IPS-18c (cell line): ENCODE results near the gene TSPAN15.

Experiments
- H3K4me3 ChIP-seq: 2 replicates; pipeline ENCODE4 v1.7.0; 2013; ENCODE audit warnings: low read depth, mild to moderate bottlenecking, low read length, moderate library complexity; ENCODE audit not compliant: insufficient read depth
- H3K9me3 ChIP-seq: one replicate; pipeline ENCODE4 v1.6.1; 2013; ENCODE audit warnings: mild to moderate bottlenecking, low read length, moderate library complexity; ENCODE audit not compliant: control insufficient read depth, insufficient read depth

TSPAN15 gene

GRCh38 chr10:69456880-69457693 is 5.8 kb downstream of the TSPAN15 start:
- peaks cover 3% of the 10 kb centered on the region for H3K9me3 ChIP-seq
- H3K4me3 ChIP-seq = no peak overlapping the region

GRCh38 chr10:69457771-69458237 is 6.5 kb downstream of the TSPAN15 start:
- H3K9me3 ChIP-seq = no peaks in the 10 kb centered on the region
- no peak overlapping the region for H3K4me3 ChIP-seq

- no peaks in the 10 kb centered on the region for H3K9me3 ChIP-seq
- no peak overlapping the region for H3K4me3 ChIP-seq
Measured at GRCh38 chr10:69458430-69459100, 7.3 kb downstream of the TSPAN15 start.

GRCh38 chr10:69459101-69459790 is 8.0 kb downstream of the TSPAN15 start:
- Histone ChIP-seq H3K4me3 (no peak overlapping the region), H3K9me3 (no peaks in the 10 kb centered on the region)

- Histone ChIP-seq H3K9me3 (no peaks in the 10 kb centered on the region), H3K4me3 (no peak overlapping the region)
Measured at GRCh38 chr10:69459893-69460575, 8.8 kb downstream of the TSPAN15 start.

- H3K4me3 ChIP-seq = no peak overlapping the region
- no peaks in the 10 kb centered on the region for H3K9me3 ChIP-seq
Measured at GRCh38 chr10:69460576-69461242, 9.4 kb downstream of the TSPAN15 start.

- Histone ChIP-seq H3K4me3 (no peak overlapping the region), H3K9me3 (no peaks in the 10 kb centered on the region)
Measured at GRCh38 chr10:69461243-69462025, 10.2 kb downstream of the TSPAN15 start.

GRCh38 chr10:69463886-69464285 is 12.6 kb downstream of the TSPAN15 start:
- H3K4me3 ChIP-seq = no peak overlapping the region

GRCh38 chr10:69464401-69464800 is 13.1 kb downstream of the TSPAN15 start:
- Histone ChIP-seq H3K4me3 (no peak overlapping the region), H3K9me3 (no peaks in the 10 kb centered on the region)

More at GRCh38 chr10:69463886-69464285, 12.6 kb downstream of the TSPAN15 start:
- no peaks in the 10 kb centered on the region for H3K9me3 ChIP-seq

GRCh38 chr10:69464801-69465401 is 13.6 kb downstream of the TSPAN15 start:
- Histone ChIP-seq H3K9me3 (no peaks in the 10 kb centered on the region), H3K4me3 (no peak overlapping the region)

- H3K9me3 ChIP-seq = no peaks in the 10 kb centered on the region
Measured at GRCh38 chr10:69465457-69466157, 14.3 kb downstream of the TSPAN15 start.

GRCh38 chr10:69466158-69466490 is 14.9 kb downstream of the TSPAN15 start:
- H3K4me3 ChIP-seq = no peak overlapping the region
- no peaks in the 10 kb centered on the region for H3K9me3 ChIP-seq

More at GRCh38 chr10:69465457-69466157, 14.3 kb downstream of the TSPAN15 start:
- no peak overlapping the region for H3K4me3 ChIP-seq

GRCh38 chr10:69466689-69467088 is 15.4 kb downstream of the TSPAN15 start:
- Histone ChIP-seq H3K9me3 (no peaks in the 10 kb centered on the region), H3K4me3 (no peak overlapping the region)

GRCh38 chr10:69467928-69468750 is 16.9 kb downstream of the TSPAN15 start:
- H3K4me3 ChIP-seq = no peak overlapping the region
- H3K9me3 ChIP-seq = no peaks in the 10 kb centered on the region

- no peaks in the 10 kb centered on the region for H3K9me3 ChIP-seq
Measured at GRCh38 chr10:69468751-69469089, 17.5 kb downstream of the TSPAN15 start.

More at GRCh38 chr10:69468751-69469089, 17.5 kb downstream of the TSPAN15 start:
- H3K4me3 ChIP-seq = no peak overlapping the region
